Ramos (cell line): ENCODE measurements around the gene EIF2B4.
"Not testable (repeated sequence)": the region's sequence is repeated elsewhere in the genome, so short reads cannot be mapped to it uniquely, and the experiment has no call there.

Experiments used
- in situ Hi-C: fragments of 300-500 bp; cut with MboI; formaldehyde crosslinking; loops from one replicate; pipeline ENCODE4 v1.14.3; 2022; ENCODE audit warnings: low sequenced_read_pairs; ENCODE audit not compliant: unreplicated experiment

EIF2B4 gene

GRCh38 chr2:27378096-27378808, 8.1 kb upstream of the EIF2B4 start:
- in situ Hi-C loops = no loop called here

GRCh38 chr2:27377618-27378095, 7.5 kb upstream of the EIF2B4 start:
- in situ Hi-C loops = no loop called here

GRCh38 chr2:27376866-27377617, 6.9 kb upstream of the EIF2B4 start:
- in situ Hi-C loops = no loop called here

GRCh38 chr2:27376151-27376865, 6.2 kb upstream of the EIF2B4 start:
- in situ Hi-C loops = no loop called here

GRCh38 chr2:27375513-27376099, 5.5 kb upstream of the EIF2B4 start:
- in situ Hi-C loops = no loop called here

GRCh38 chr2:27373567-27373966, 3.4 kb upstream of the EIF2B4 start:
- in situ Hi-C loops = no loop called here

GRCh38 chr2:27372937-27373336, 2.8 kb upstream of the EIF2B4 start:
- in situ Hi-C loops = no loop called here

- in situ Hi-C loops = no loop called here
Measured at GRCh38 chr2:27370816-27371620, 880 bp upstream of the EIF2B4 start.

GRCh38 chr2:27369471-27370025, 590 bp downstream of the EIF2B4 start:
- in situ Hi-C loops = no loop called here

GRCh38 chr2:27363933-27364332, 6.2 kb downstream of the EIF2B4 start:
- in situ Hi-C loops = no loop called here

- in situ Hi-C loops = no loop called here
Measured at GRCh38 chr2:27362678-27363420, 7.3 kb downstream of the EIF2B4 start.

- in situ Hi-C loops = no loop called here
Measured at GRCh38 chr2:27356382-27357181, 13.6 kb downstream of the EIF2B4 start, which contains the start of gene GTF3C2. Gene GTF3C2 (minus strand): TSS chr2:27356764. CDS start chr2:27343554, 13,210 bp downstream.

- in situ Hi-C loops = no loop called here
Measured at GRCh38 chr2:27356056-27356381, 14.1 kb downstream of the EIF2B4 start.

GRCh38 chr2:27354597-27354927, 15.6 kb downstream of the EIF2B4 start:
- in situ Hi-C loops = no loop called here

- in situ Hi-C loops = no loop called here
Measured at GRCh38 chr2:27353762-27354596, 16.2 kb downstream of the EIF2B4 start.

- in situ Hi-C loops = not testable (repeated sequence)
Measured at GRCh38 chr2:27353386-27353761, 16.8 kb downstream of the EIF2B4 start.

- in situ Hi-C loops = no loop called here
Measured at GRCh38 chr2:27351802-27352598, 18.1 kb downstream of the EIF2B4 start.
